Mucosa of descending colon (tissue), 3 donors: ENCODE data around the gene RGS2. TPM values are rescaled to one million over a fixed set of nuclear protein-coding genes. Genes with fewer than 3 reads are reported as not detected.

ENCODE experiments used
- ATAC-seq: fragments of 200-7000 bp; cut with Tn5 transposase; one replicate; pipeline ENCODE4 v1.9.1; 2020; ENCODE audit warnings: mild to moderate bottlenecking, moderate library complexity
- DNase-seq, 3 donors: peaks; one replicate each; pipeline ENCODE4 v3.0.0-alpha.2; 2020
- H3K36me3 ChIP-seq: fragments of 200-600 bp; one replicate; pipeline ENCODE4 v1.8.0; 2021; ENCODE audit warnings: low read depth, mild to moderate bottlenecking
- H3K4me1 ChIP-seq: fragments of 200-600 bp; one replicate; pipeline ENCODE4 v1.8.0; 2021; ENCODE audit warnings: low read depth, mild to moderate bottlenecking
- H3K4me3 ChIP-seq: fragments of 200-600 bp; one replicate; pipeline ENCODE4 v1.8.0; 2021; ENCODE audit warnings: mild to moderate bottlenecking
- H3K9me3 ChIP-seq: fragments of 200-600 bp; one replicate; pipeline ENCODE4 v1.8.0; 2021; ENCODE audit warnings: mild to moderate bottlenecking
- CTCF ChIP-seq: fragments of 200-600 bp; IDR thresholded peaks from one replicate; pipeline ENCODE4 v1.8.0; 2022; ENCODE audit warnings: antibody characterized with exemption, mild to moderate bottlenecking
- intact Hi-C, 2 donors: fragments of 100-400 bp; cut with DNase I in 1 of 2; cut with micrococcal nuclease in 1 of 2; formaldehyde crosslinking; loops; one replicate each; pipeline versions ENCODE4 v1.11.0 to v1.11.1; 2022; cut with DNase I, micrococcal nuclease
- total RNA-seq, 3 donors: library from RNA; stranded (reverse); fragmentation: NEBNext Ultra II Directional in 2 of 3; extraction: Animal tissue kit (Norgen Biotek cat#: 25700) in 2 of 3; gene quantifications; one replicate each; pipeline versions ENCODE4 v1.2.1 to v1.2.4, GENCODE V29; 2021 to 2023
- donor health status: DM: no; HTN: no; CAD: no; lungs with moderate emphysema.
- donor health status: DM: no; HTN: no; CAD: no.
- donor health status: DM: no; HTN: yes; CAD: no.

The RGS2 gene
- total RNA-seq, 3 donors from 2014 or later = 13.3 to 153 (median 35.4) TPM

GRCh38 chr1:192859808-192860207 is 51.0 kb downstream of the RGS2 start:
- no peaks in the 10 kb centered on the region for H3K36me3 ChIP-seq
- ATAC-seq (no peak), DNase-seq (no peak)
- intact Hi-C loops = no loop called here
- H3K9me3 ChIP-seq = no peaks in the 10 kb centered on the region
- H3K4me3 ChIP-seq = no peak overlapping the region
- H3K4me1 ChIP-seq = no peaks in the 10 kb centered on the region
- TF ChIP-seq CTCF = no peak

- DNase-seq (no peak), ATAC-seq (no peak)
- intact Hi-C loops = no loop called here
- Histone ChIP-seq H3K9me3 (no peaks in the 10 kb centered on the region), H3K4me1 (no peaks in the 10 kb centered on the region), H3K36me3 (no peaks in the 10 kb centered on the region), H3K4me3 (no peak overlapping the region)
- no peak for TF ChIP-seq CTCF
Observed at GRCh38 chr1:192860478-192861185, 51.8 kb downstream of the RGS2 start.

GRCh38 chr1:192861860-192862259 is 53.0 kb downstream of the RGS2 start:
- no peaks in the 10 kb centered on the region for H3K36me3 ChIP-seq
- intact Hi-C loops = no loop called here
- peak; percentile 72 for ATAC-seq
- H3K4me1 ChIP-seq = no peaks in the 10 kb centered on the region
- DNase-seq = no peak
- no peak for TF ChIP-seq CTCF
- H3K4me3 ChIP-seq = no peak overlapping the region
- no peaks in the 10 kb centered on the region for H3K9me3 ChIP-seq

Other genes starting within 250 kb of the RGS2 start
- gene RGS1, start 233.3 kb upstream of the RGS2 start, total RNA-seq = 10 to 100 TPM in 2 of 3 donors, 1 to 10 TPM in 1; 8.9 to 82.0 (median 20.6) TPM
- gene RGS13, start 172.9 kb upstream of the RGS2 start, total RNA-seq = 1 to 10 TPM in 1 of 3 donors, under 1 TPM in 2; 0.43 to 1.3 (median 0.96) TPM